B cell (primary cell): ENCODE data around the gene DEFB124.

Experiments used
- CTCF ChIP-seq: fragments of 200-600 bp; IDR thresholded peaks from one replicate; pipeline ENCODE4 v1.8.0; 2022; ENCODE audit warnings: antibody characterized with exemption, mild to moderate bottlenecking
- EZH2 ChIP-seq: IDR thresholded peaks from 2 replicates; pipeline ENCODE4 v1.6.1; 2012; ENCODE audit warnings: borderline replicate concordance, low read depth, mild to moderate bottlenecking, moderate library complexity, low read length; ENCODE audit not compliant: insufficient read depth, poor library complexity, severe bottlenecking

DNA sequence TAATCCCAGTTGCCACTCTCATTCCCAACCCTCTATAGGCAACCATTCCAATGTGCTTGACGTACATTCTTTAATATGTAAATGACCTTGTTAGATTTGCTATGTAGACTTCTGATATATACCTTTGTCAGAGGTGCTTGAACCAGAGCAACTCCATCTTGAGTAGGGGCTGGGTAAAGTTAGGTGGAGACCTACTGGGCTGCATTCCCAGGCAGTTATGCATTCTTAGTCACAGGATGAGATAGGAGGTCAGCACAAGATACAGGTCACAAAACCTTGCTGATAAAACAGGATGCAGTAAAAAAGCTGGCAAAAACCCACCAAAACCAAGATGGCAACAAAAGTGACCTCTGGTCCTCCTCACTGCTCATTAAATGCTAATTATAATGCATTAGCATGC lies 31.0 kb upstream of the DEFB124 start:
- no peak for TF ChIP-seq CTCF
- TF ChIP-seq EZH2, result no peak
